Measurements from ENCODE around the gene GHRH. TPM values are rescaled to one million over a fixed set of nuclear protein-coding genes. Genes with fewer than 3 reads are reported as not detected.

The GHRH gene
- polyA plus RNA-seq, 2 of the 4 experiments (the other 2 are of a cell fraction), result not detected

GRCh38 chr20:37243937-37244571, 17.6 kb downstream of the GHRH start (continued):
- TF ChIP-seq ATOH8 (CRISPR knock-in tag; IDR thresholded peaks at IDR 0.05; ENCODE audit: low read depth), result no peak
- no peak for TF ChIP-seq SREBF2 (IDR thresholded peaks at IDR 0.05)
- TF ChIP-seq RARB (CRISPR knock-in tag; IDR thresholded peaks at IDR 0.05), result no peak
- no peak for TF ChIP-seq MAZ (IDR thresholded peaks at IDR 0.05; ENCODE audit: borderline replicate concordance, low read depth, low read length)
- TF ChIP-seq HMGXB4 (CRISPR knock-in tag; IDR thresholded peaks at IDR 0.05; ENCODE audit: borderline replicate concordance), result no peak
- TF ChIP-seq POLR2A (IDR thresholded peaks at IDR 0.05; ENCODE audit: low read length), result no peak
- no peak for TF ChIP-seq EP300 (IDR thresholded peaks at IDR 0.05)
- no peak for TF ChIP-seq BHLHE40 (IDR thresholded peaks at IDR 0.05; ENCODE audit: low read depth, low read length)
- no peak for TF ChIP-seq CHD2 (IDR thresholded peaks at IDR 0.05; ENCODE audit: low read length, partially characterized antibody)

- H3K4me2 ChIP-seq, result no peak overlapping the region
- POLR2A ChIA-PET, result no interaction called here
- 88% methylated on average over 16 of the region's 16 CpGs for WGBS (ENCODE audit: missing lambda C conversion rate)
- CTCF ChIA-PET, result interaction anchor here (1.6 to 2.2 kb wide), 4 partner anchors 9 to 323 kb away, joined by 3 to 8 read pairs (median 5); no protein-coding TSS in a partner anchor
- no peak for TF ChIP-seq TP53 (CRISPR knock-in tag; IDR thresholded peaks at IDR 0.05)
- TF ChIP-seq POLR2AphosphoS2 (conservative IDR thresholded peaks at IDR 0.05; ENCODE audit: low read length), result 0 out of 2 replicates have a peak, but pooled peaks have one; percentile 61
- no peaks in the 10 kb centered on the region for H3K9me3 ChIP-seq
- no peak for FAIRE-seq
- no peaks in the 10 kb centered on the region for H3K4me1 ChIP-seq
- DNase-seq (ENCODE audit: low read depth in 1 of 2, low spot score in 1 of 2), result peak in 1 of 2 experiments; percentile 10
- no peak overlapping the region for H3K4me3 ChIP-seq
- no peak overlapping the region for H3K27ac ChIP-seq
- ATAC-seq, result peak in 1 of 2 experiments; percentile 60; a peak in 3 of 6 replicates
Observed at GRCh38 chr20:37243076-37243936, 18.3 kb downstream of the GHRH start.

GRCh38 chr20:37242503-37242902, 19.1 kb downstream of the GHRH start:
- Histone ChIP-seq H3K9me3 (no peaks in the 10 kb centered on the region), H3K4me3 (no peak overlapping the region), H3K27ac (no peak overlapping the region), H3K4me1 (no peaks in the 10 kb centered on the region), H3K4me2 (no peak overlapping the region)
- ATAC-seq, result no peak
- TF ChIP-seq E2F6 (IDR thresholded peaks at IDR 0.05; ENCODE audit: borderline replicate concordance, low read depth), result no peak
- CTCF ChIA-PET, result interaction anchor here (1.5 kb wide), 1 partner anchor 47 kb away, joined by 4 read pairs; no protein-coding TSS in a partner anchor
- WGBS (ENCODE audit: missing lambda C conversion rate), result 94% methylated on average over 4 of the region's 4 CpGs
- no peak for FAIRE-seq
- DNase-seq (ENCODE audit: low read depth in 1 of 2, low spot score in 1 of 2), result no peak
- POLR2A ChIA-PET, result no interaction called here

GRCh38 chr20:37240337-37241067, 21.1 kb downstream of the GHRH start:
- FAIRE-seq (no peak), DNase-seq (ENCODE audit: low read depth in 1 of 2, low spot score in 1 of 2) (no peak), ATAC-seq (no peak)
- no peak overlapping the region for H3K4me3 ChIP-seq
- no peak overlapping the region for H3K4me2 ChIP-seq
- 90% methylated on average over 3 of the region's 3 CpGs for WGBS (ENCODE audit: missing lambda C conversion rate)
- no peak overlapping the region for H3K27ac ChIP-seq
- H3K4me1 ChIP-seq, result no peaks in the 10 kb centered on the region
- ChIA-PET CTCF (interaction anchor here (1.0 to 1.7 kb wide), 4 partner anchors 11 to 294 kb away, joined by 3 to 6 read pairs (median 4); no protein-coding TSS in a partner anchor), POLR2A (no interaction called here)
- no peaks in the 10 kb centered on the region for H3K9me3 ChIP-seq
- TF ChIP-seq TP53 (CRISPR knock-in tag; IDR thresholded peaks at IDR 0.05), result no peak
- no peak for TF ChIP-seq ZSCAN20 (CRISPR knock-in tag; IDR thresholded peaks at IDR 0.05)
- no peak for TF ChIP-seq FOSL2 (IDR thresholded peaks at IDR 0.05)
- no peak for TF ChIP-seq FOSL2 (CRISPR knock-in tag; IDR thresholded peaks at IDR 0.05)
- TF ChIP-seq CBX2 (IDR thresholded peaks at IDR 0.05; ENCODE audit: borderline replicate concordance, low read depth), result no peak
- no peak for TF ChIP-seq RNF2 (IDR thresholded peaks at IDR 0.05; ENCODE audit: borderline replicate concordance, low read depth)
- no peak for TF ChIP-seq HMGXB4 (CRISPR knock-in tag; IDR thresholded peaks at IDR 0.05; ENCODE audit: borderline replicate concordance)
- no peak for TF ChIP-seq HDAC2 (IDR thresholded peaks at IDR 0.05)
- TF ChIP-seq SREBF2 (IDR thresholded peaks at IDR 0.05), result no peak
- TF ChIP-seq RCOR1 (IDR thresholded peaks at IDR 0.05; ENCODE audit: low read depth, low read length), result no peak
- no peak for TF ChIP-seq NFE2L2 (conservative IDR thresholded peaks at IDR 0.05; ENCODE audit: low read length)
- no peak for TF ChIP-seq ESRRA (IDR thresholded peaks at IDR 0.05; ENCODE audit: borderline replicate concordance, low read length)
- no peak for TF ChIP-seq E2F6 (IDR thresholded peaks at IDR 0.05; ENCODE audit: borderline replicate concordance, low read depth)
